DMS153 treated with DMSO at 0.1 percent for 48 hours (cell line): ENCODE data around the gene FLOT1.
"Not testable (repeated sequence)": the region's sequence is repeated elsewhere in the genome, so short reads cannot be mapped to it uniquely, and the experiment has no call there.

Experiments used
- DNase-seq: peaks from one replicate; lab custom pipeline; 2025; ENCODE audit not compliant: unreplicated experiment; lab: John Stamatoyannopoulos, UW

Gene FLOT1

DNA sequence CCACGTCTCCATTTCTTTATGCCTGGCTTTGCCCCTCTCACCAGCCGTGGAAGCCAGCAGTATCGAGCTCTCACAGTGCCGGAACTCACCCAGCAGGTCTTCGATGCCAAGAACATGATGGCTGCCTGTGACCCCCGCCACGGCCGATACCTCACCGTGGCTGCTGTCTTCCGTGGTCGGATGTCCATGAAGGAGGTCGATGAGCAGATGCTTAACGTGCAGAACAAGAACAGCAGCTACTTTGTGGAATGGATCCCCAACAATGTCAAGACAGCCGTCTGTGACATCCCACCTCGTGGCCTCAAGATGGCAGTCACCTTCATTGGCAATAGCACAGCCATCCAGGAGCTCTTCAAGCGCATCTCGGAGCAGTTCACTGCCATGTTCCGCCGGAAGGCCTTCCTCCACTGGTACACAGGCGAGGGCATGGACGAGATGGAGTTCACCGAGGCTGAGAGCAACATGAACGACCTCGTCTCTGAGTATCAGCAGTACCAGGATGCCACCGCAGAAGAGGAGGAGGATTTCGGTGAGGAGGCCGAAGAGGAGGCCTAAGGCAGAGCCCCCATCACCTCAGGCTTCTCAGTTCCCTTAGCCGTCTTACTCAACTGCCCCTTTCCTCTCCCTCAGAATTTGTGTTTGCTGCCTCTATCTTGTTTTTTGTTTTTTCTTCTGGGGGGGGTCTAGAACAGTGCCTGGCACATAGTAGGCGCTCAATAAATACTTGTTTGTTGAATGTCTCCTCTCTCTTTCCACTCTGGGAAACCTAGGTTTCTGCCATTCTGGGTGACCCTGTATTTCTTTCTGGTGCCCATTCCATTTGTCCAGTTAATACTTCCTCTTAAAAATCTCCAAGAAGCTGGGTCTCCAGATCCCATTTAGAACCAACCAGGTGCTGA, 18.4 kb downstream of the FLOT1 start:
- DNase-seq: not testable (repeated sequence)

DNA sequence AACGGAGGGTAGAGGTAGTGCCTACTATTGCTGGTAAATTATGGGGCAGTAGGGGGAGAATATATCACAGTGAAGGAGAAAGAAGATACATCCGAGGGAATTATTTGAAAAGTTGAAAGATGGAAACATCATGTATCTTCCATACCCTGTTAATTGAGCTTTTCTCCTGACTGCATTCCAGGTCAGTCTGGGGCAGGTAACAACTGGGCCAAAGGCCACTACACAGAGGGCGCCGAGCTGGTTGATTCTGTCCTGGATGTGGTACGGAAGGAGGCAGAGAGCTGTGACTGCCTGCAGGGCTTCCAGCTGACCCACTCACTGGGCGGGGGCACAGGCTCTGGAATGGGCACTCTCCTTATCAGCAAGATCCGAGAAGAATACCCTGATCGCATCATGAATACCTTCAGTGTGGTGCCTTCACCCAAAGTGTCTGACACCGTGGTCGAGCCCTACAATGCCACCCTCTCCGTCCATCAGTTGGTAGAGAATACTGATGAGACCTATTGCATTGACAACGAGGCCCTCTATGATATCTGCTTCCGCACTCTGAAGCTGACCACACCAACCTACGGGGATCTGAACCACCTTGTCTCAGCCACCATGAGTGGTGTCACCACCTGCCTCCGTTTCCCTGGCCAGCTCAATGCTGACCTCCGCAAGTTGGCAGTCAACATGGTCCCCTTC, 19.2 kb downstream of the FLOT1 start:
- DNase-seq: not testable (repeated sequence)

DNA sequence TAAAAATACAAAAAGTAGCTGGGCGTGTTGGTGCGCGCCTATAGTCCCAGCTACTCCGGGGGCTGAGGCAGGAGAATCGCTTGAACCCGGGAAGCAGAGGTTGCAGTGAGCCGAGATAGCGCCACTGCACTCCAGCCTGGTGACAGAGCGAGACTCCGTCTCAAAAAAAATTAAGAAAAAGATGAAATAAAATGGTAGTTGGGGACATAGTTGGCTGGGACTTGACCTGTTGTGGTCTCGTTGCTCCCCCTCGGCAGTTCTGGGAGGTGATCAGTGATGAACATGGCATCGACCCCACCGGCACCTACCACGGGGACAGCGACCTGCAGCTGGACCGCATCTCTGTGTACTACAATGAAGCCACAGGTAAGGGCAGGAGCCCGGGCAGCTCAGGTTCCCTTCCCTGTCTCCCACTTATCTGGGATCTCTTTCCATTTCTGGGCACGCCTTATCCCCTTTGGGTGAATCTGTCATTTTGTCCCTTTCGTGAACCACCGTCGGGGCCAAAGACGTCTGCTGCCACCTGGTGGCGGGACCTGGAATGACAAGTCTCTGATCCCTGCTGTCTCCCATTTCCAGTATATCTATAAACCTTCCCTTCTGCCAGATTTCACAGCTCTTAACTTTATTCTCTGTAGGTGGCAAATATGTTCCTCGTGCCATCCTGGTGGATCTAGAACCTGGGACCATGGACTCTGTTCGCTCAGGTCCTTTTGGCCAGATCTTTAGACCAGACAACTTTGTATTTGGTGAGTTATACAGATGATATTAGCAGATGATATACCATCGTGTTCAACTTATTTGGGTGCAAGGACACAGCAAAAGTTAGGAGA, 20.0 kb downstream of the FLOT1 start:
- peak; percentile 58 for DNase-seq

DNA sequence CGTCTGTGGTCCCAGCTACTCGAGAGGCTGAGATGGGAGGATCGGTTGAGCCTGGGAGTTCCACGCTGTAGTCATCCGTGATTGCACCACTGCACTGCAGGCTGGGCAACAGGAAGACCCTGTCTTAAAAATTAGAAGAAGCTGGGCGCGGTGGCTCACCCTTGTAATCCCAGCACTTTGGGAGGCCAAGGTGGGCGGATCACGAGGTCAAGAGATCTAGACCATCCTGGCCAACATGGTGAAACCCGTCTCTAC, 20.5 kb downstream of the FLOT1 start:
- DNase-seq: not testable (repeated sequence)

DNA sequence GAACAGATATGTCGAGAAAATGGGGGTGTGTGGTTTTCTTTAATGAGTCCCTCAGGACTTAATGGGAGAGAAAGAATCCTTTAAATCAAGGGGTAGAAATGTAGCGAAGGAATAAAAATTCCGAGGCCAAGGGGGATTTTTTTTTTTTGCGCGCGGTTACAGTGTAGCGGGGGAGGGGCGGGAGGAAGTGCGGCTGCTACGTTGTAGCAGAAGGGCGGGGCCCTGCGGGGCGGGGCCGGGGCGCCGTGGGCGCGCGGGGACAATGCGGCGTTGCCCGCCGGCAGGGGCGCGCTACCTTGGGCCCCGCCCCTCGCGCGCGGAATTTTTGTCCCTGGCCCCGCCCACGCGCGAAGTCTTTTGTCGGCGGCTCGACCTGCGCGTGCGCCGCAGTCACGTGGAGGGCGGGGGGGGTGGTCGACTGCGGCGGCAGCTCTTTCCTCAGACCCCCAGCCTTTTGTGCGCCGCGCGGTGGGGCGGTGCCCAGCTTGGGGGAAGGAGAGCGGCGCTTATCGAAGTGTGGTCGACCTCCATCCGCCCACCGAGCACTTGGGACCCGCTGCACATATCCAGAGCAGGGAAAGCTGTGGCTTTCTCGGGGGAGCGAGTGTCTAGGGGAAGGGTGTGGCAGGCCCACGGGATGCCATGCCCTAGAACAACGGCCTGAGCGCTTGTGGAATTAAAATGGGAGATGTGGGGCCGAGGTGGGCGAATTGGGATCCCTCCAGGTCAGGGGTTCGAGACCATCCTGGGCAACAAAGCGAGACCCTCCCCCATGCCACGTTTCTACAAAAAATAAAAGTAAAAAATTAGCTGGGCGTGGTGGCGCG, 21.1 kb downstream of the FLOT1 start:
- DNase-seq: peak; percentile 79

DNA sequence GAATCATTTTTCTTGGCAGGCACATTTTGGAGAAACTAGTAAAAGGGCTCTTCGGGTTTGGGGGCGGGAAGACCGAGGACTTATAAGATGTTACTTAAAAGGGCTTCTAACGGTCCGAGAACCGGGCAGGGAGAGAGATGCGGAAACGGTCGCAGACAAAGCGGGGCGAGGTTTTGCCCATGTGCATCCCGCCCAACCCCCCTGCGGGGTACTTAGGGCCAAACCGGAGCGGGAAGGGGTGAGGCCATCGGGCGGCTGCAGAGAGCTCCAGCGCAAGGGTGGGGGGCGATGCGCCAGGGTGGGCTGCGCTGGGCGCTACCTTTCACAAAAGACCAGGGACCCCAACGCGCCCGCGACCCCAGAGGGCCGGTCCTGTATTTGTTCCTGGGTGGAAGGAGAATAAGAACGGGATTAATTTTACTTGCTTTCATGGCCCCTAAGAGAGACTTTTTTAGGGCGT, 21.7 kb downstream of the FLOT1 start:
- peak; percentile 25 for DNase-seq

DNA sequence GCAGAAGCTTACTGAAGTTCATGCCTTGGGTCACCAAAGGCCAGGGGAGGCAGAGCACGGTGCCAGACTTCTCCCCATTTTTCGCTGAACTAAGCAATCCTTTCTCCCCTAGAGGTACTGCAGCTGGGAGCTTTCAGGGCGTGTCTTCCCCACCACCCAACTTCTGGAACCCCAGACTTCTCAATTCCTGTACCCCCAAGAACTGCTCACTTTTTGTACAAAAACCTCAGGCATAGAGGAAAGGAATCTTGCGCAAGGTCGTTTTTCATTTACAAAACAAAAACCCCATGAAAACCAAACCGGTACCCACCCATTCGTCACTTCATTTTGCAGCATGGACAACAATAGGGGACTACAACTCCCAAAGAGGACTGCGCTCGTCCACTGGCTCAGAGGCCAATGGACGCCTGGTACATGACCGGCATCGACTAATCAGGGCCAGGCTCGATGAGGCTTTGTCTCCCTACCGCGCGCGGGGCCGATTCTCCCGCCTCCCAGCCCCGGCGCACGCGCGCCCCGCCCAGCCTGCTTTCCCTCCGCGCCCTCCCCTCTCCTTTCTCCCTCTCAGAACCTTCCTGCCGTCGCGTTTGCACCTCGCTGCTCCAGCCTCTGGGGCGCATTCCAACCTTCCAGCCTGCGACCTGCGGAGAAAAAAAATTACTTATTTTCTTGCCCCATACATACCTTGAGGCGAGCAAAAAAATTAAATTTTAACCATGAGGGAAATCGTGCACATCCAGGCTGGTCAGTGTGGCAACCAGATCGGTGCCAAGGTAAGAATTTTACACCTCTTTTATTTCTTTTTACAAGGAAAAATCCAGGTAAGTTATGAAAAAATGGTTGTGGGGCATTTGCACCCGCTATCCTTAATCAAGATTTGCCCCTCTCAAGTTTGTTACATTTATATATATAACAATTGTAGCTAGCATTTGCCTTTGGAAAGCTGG, 22.4 kb downstream of the FLOT1 start, which contains the start of gene TUBB:
TSS of gene TUBB (plus strand) at position 562 of the 947 bp plus-strand sequence. CDS start at position 717, 155 bp downstream.
- DNase-seq: peak; percentile 94

DNA sequence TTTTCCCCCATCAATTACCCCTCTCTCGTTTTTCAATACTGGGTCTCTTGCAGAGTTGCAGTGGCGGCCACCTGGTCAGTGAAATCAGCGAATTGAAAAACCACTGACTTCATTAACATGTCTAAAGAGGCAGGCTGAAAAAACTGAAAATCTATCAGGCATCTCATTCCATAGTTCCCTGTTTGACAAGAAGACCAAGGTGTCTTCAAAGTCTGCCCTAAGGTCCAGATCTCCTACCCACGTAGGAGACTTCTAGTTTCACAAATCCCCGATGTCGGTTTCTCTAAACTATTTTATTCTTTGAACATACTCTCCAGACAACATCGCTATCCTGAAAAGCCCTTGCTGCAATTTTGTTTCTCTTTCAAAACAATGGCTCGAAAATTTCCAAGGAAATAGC, 23.1 kb downstream of the FLOT1 start:
- no peak for DNase-seq

DNA sequence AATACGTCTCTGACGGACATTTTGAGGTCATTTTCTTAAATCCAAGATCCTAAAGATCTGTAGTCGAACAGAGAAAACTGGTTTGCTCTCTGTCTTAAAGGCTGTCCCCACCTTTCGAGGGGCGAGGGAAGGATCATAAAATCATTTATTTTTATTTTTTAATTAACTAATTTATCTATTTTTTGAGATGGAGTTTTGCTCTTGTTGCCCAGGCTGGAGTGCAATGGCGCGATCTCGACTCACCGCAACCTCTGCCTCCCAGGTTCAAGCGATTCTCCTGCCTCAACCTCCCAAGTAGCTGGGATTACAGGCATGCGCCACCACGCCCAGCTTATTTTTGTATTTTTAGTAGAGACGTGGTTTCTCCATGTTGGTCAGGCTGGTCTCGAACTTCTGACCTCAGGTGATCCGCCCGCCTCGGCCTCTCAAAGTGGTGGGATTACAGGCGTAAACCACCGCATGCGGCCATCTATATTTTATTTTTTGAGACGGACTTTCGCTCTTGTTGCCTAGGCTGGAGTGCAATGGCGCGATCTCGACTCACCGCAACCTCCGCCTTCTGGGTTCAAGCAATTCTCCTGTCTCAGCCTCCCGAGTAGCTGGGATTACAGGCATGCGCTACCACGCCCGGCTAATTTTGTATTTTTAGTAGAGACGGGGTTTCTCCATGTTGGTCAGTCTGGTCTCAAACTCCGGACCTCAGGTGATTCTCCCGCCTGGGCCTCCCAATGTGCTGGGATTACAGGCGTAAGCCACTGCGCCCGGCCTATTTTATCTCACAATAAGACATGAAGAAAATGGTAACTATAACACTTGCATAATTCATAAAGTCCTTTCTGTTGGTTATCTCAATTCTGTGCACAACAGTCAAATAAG, 24.4 kb downstream of the FLOT1 start:
- DNase-seq: not testable (repeated sequence)

DNA sequence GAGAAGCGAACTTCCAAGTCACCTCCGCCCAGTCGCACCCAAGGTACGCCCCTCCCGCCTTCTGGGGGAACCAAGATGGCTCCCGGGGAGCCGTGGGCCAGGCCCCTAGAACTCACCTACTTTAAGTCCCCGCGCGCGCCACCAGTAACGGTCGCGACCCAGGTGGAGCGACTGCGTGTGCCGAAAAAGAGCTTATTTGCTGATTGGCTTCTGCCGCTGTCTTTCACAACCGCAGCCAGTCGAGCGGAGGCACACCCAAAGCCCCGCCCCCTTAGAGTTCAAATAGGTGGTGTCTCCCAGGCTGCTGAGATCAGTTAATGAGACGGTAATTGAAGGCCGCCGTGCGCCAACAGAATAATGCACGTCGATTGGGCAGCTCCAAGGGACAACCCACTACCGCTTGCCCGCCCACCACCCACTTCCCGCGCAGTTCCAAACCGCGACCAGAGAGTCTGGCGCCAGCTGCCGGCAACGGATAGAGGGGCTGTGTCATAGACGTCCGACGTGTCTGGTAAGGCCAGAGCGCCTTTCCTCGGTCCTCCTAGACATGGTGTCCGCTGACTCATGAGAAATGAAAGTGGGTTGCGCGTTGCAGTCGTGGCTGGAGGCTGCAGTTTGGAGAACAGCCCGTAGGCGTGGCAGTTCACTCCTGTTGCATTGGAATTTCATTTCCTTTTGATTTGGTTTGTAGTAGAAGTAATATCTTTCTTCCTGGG, 25.2 kb downstream of the FLOT1 start, which contains the start of gene MDC1:
TSS of gene MDC1 (minus strand) at position 153 of the 716 bp plus-strand sequence. CDS start 2,106 bp downstream, outside the sequence.
- peak; percentile 99 for DNase-seq

DNA sequence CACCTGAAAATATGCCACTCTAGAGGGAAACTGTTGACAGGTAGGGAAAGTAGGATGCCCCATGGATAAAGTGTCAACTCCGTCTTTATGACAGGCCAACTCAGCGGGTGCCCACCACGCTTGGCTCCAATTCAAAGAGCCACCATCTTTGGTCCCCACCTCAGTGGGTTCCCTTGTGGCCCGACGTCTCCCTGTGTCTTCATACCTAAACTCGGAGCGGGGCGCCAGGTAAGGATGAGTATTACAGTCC, 25.7 kb downstream of the FLOT1 start:
- DNase-seq: no peak

DNA sequence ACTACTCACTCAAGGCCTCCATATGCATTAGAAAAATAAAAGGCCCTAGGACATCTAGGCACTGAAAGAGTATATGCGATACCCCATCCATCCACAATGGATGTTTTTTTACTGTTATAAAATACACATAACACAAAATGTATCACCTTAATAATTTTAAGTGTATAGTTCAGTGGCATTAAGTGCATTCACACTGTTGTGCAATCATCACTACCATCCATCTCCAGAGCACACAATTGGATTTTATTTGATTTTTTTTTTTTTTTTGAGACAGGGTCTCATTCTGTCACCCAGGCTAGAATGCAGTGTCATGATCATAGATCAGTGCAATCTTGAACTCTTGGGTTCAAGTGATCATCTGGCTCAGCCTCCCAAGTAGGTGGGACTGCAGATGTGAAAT, 28.2 kb downstream of the FLOT1 start:
- DNase-seq: no peak

DNA sequence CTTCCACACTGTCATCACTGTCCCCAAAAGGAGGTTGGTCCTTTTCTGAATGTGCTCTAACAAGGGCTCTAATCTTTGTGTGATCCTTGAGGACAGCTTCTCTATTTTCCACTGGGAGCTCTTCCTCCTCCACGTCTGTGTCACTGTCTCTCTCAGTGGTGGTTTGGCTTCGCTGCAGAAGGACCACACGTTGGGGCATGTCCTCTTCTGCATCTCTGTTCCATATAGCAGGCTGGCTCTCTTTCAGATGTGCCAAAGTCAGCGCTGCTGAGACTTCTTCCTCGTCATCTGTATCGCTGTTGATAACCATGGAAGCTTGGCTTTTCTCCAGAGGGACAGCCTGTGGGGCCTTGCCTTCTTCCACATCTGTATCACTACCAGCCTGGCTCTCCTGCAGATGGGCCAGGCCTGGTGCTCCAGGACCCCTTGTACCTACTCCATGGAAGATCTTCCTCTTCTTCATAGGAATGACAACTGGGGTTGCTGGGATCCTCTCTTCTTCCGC, 30.0 kb downstream of the FLOT1 start:
- DNase-seq: no peak

DNA sequence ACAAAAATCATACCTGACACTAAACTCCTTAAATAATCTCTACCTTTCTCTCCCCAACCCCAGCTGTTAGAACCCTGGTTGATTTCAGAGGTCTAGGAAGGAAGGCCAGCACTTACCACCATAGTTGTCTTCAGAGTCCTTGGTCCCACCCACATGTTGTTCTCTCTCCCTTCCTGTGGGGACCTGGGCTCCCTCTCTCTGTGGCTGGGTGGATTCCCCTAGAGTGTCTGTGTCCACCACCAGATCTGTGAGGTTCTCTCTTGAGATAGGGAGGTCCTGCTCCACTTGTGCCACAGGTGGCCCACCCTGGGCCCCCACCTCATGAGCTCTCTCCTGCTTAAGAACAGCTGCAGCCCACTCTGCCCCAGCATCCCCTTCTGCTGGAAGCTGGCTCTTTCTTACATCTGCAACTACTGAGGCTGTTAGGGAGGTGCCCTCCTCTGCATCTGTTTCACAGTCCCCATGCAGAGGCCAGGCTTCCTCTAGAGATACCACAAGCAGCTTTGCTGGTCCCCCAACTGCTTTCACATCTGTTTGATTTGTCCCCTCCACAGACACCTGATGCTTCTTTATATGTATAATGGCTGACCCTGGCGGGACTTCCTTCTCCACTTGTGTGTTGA, 30.6 kb downstream of the FLOT1 start:
- no peak for DNase-seq

DNA sequence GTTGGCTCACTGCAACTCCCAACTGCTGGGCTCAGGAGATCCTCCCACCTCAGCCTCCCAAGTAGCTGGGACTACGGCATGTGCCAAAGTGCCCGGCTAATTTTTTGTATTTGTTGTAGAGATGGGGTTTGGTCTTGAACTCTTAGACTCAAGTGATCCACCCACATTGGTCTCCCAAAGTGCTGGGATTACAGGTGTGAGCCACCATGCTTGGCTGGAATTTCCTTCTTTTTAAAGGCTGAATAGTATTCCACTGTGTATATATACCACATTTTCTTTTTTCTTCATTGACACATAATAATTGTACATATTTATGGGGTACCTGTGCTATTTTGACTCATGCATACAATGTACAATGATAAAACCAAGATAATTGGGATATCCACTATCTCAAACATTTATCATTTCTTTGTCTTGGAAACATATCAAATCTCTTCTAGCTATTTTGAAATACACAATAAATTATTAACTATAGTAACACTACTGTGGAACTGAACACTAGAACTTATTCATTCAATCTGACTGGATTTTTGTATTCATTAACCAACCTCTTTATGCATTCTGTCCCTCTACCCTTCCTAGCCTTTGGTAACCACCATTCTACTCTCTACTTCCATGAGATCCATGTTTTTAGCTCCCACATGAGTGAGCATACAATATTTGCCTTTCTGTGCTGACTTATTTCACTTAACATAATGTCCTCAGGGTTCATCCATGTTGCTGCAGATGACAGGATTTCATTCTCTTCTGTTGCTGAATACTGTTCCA, 33.2 kb downstream of the FLOT1 start:
- DNase-seq: no peak

DNA sequence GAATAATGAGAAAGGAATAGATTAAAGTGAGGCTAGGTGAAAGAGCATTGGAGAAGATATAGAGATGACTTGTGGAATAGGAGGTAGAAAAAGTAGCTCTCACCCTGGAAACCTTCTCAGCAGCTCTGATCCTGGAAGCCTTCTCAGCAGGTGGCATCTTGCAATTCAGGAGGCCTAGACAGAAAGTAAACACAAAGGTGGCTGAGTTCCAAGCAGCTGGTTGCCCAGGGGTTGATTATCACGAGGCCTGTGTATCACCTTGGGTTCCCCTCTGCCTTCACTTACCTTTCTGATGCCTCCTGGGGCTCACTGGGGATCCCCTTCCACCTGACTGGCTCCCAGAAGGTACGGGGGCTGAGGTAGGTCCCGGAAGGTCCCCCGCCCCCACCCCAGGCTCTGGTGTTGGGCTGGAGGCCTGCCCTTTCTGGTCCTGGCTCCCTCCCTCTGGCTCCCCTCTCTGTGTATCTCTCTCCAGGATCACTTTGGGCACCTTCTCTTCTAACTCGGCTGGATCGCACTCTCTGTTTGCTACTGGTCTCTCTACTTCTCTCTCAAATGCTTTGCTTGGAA, 35.1 kb downstream of the FLOT1 start:
- DNase-seq: peak; percentile 62
